H1 (cell line): ENCODE data around the gene STAMBP. TPM values are rescaled to one million over a fixed set of nuclear protein-coding genes. Genes with fewer than 3 reads are reported as not detected.

Source experiments
- CTCF ChIA-PET: fragments of 300-600 bp; sonication (Branson Sonifier 250); formaldehyde crosslinking; loops from one replicate; lab custom pipeline; 2021; ENCODE audit not compliant: partially characterized antibody; lab: Charles Lee
- POLR2A ChIA-PET: fragments of 300-600 bp; sonication (Branson Sonifier 250); formaldehyde crosslinking; loops from one replicate; lab custom pipeline; 2021; ENCODE audit warnings: inconsistent platforms; ENCODE audit not compliant: partially characterized antibody; lab: Charles Lee
- DNase-seq, 2 experiments: peaks; one replicate each; pipeline versions ENCODE4 v3.0.0 to v3.0.0-alpha.2; 2010 to 2022; ENCODE audit warnings: low spot score in 2 of 2, low read depth in 1 of 2, mixed read lengths in 1 of 2
- FAIRE-seq: peaks from 2 replicates; lab custom pipeline; 2011; peaks lifted over from hg19 to GRCh38; lab: Jason Lieb, UNC
- H2AFZ ChIP-seq: 2 replicates; pipeline ENCODE4 v1.8.1; 2012; ENCODE audit warnings: low read length, inconsistent platforms
- H2AK5ac ChIP-seq: 2 replicates; pipeline ENCODE4 v1.6.1; 2013; ENCODE audit warnings: low read depth, low read length
- H2BK120ac ChIP-seq: replicated peaks from 2 replicates; pipeline ENCODE3; 2013; ENCODE audit warnings: low read depth, low read length, inconsistent platforms
- H2BK12ac ChIP-seq: 2 replicates; pipeline ENCODE4 v1.6.1; 2013; ENCODE audit warnings: low read depth, low read length
- H2BK15ac ChIP-seq: 2 replicates; pipeline ENCODE4 v1.6.1; 2013; ENCODE audit warnings: low read length
- H2BK20ac ChIP-seq: 2 replicates; pipeline ENCODE4 v1.6.1; 2013; ENCODE audit warnings: low read length
- H2BK5ac ChIP-seq: 2 replicates; pipeline ENCODE4 v1.6.1; 2013; ENCODE audit warnings: low read depth, low read length
- H3K14ac ChIP-seq: 2 replicates; pipeline ENCODE4 v1.6.1; 2013; ENCODE audit warnings: inconsistent platforms; ENCODE audit not compliant: insufficient read length
- H3K18ac ChIP-seq: 2 replicates; pipeline ENCODE4 v1.6.1; 2013; ENCODE audit warnings: low read length; ENCODE audit errors: extremely low read depth
- H3K23ac ChIP-seq: 2 replicates; pipeline ENCODE4 v1.6.1; 2013; ENCODE audit warnings: inconsistent platforms; ENCODE audit not compliant: insufficient read length
- H3K23me2 ChIP-seq: 2 replicates; pipeline ENCODE4 v1.6.1; 2013; ENCODE audit warnings: low read depth, low read length
- H3K27ac ChIP-seq: 2 replicates; pipeline ENCODE4 v1.6.1; 2011; ENCODE audit warnings: low read depth, low read length, inconsistent platforms
- H3K27me3 ChIP-seq, 4 experiments: replicated peaks in 1 of 4; 1 replicate in 1 of 4; 2 replicates in 3 of 4; pipeline versions ENCODE4 v1.6.1 to v1.8.1; 2011 to 2013; ENCODE audit warnings: low read length in 3 of 4, mild to moderate bottlenecking in 3 of 4, inconsistent platforms in 2 of 4, mixed read lengths in 2 of 4, moderate library complexity in 1 of 4; ENCODE audit not compliant: control insufficient read depth in 3 of 4, insufficient read depth in 3 of 4; ENCODE audit errors: extremely low read depth in 1 of 4
- H3K36me3 ChIP-seq, 4 experiments: 2 replicates each; pipeline versions ENCODE4 v1.6.1 to v1.8.1; 2011 to 2013; ENCODE audit warnings: mild to moderate bottlenecking in 4 of 4, low read length in 3 of 4, moderate library complexity in 2 of 4, control low read depth in 1 of 4, inconsistent platforms in 1 of 4; ENCODE audit not compliant: insufficient read depth in 4 of 4, control insufficient read depth in 2 of 4
- H3K4ac ChIP-seq: replicated peaks from 2 replicates; pipeline ENCODE3; 2013; ENCODE audit warnings: low read length, low read depth, mixed read lengths, inconsistent platforms; ENCODE audit not compliant: insufficient read length
- H3K4me1 ChIP-seq, 4 experiments: replicated peaks in 1 of 4; 1 replicate in 1 of 4; 2 replicates in 3 of 4; pipeline versions ENCODE4 v1.6.1 to v1.8.1; 2011 to 2013; ENCODE audit warnings: low read length in 3 of 4, inconsistent platforms in 2 of 4, mixed read lengths in 1 of 4; ENCODE audit not compliant: insufficient read depth in 4 of 4, control insufficient read depth in 3 of 4
- H3K4me2 ChIP-seq, 2 experiments: 2 replicates each; pipeline versions ENCODE4 v1.6.1 to v1.8.1; 2011 to 2013; ENCODE audit warnings: low read depth in 2 of 2, low read length in 2 of 2, control low read depth in 1 of 2, inconsistent platforms in 1 of 2, mild to moderate bottlenecking in 1 of 2; ENCODE audit not compliant: insufficient read depth in 1 of 2
- H3K4me3 ChIP-seq, 4 experiments: fragments of 200-600, 300-600 bp in 1 of 4; sonication (generic), shearing (Covaris generic), sonication (Bioruptor Twin) in 1 of 4; 2 replicates each; pipeline versions ENCODE4 v1.5.1 to v1.8.1; 2011 to 2016; ENCODE audit warnings: low read length in 4 of 4, low read depth in 3 of 4, control low read depth in 2 of 4, inconsistent platforms in 2 of 4, mild to moderate bottlenecking in 2 of 4, mixed read lengths in 1 of 4, moderate library complexity in 1 of 4; ENCODE audit not compliant: insufficient read depth in 2 of 4; ENCODE audit errors: extremely low read depth in 1 of 4
- H3K56ac ChIP-seq: replicated peaks from 2 replicates; pipeline ENCODE3; 2013; ENCODE audit warnings: low read depth, mild to moderate bottlenecking, mixed read lengths, low read length, inconsistent platforms; ENCODE audit not compliant: insufficient read length
- H3K79me1 ChIP-seq: 2 replicates; pipeline ENCODE4 v1.6.1; 2013; ENCODE audit warnings: low read depth, low read length, control low read depth
- H3K79me2 ChIP-seq, 2 experiments: 2 replicates each; pipeline versions ENCODE4 v1.6.1 to v1.8.1; 2012 to 2013; ENCODE audit warnings: low read length in 2 of 2, mild to moderate bottlenecking in 2 of 2, inconsistent platforms in 1 of 2; ENCODE audit not compliant: insufficient read depth in 2 of 2, control insufficient read depth in 1 of 2
- H3K9ac ChIP-seq, 4 experiments: replicated peaks in 1 of 4; 1 replicate in 1 of 4; 2 replicates in 3 of 4; pipeline versions ENCODE4 v1.6.1 to v1.8.1; 2011 to 2013; ENCODE audit warnings: low read depth in 3 of 4, low read length in 3 of 4, control low read depth in 2 of 4, mild to moderate bottlenecking in 2 of 4, moderate library complexity in 2 of 4, inconsistent platforms in 1 of 4; ENCODE audit errors: extremely low read depth in 1 of 4
- H3K9me3 ChIP-seq, 2 experiments: 2 replicates each; pipeline versions ENCODE4 v1.6.1 to v1.8.1; 2012 to 2013; ENCODE audit warnings: mild to moderate bottlenecking in 2 of 2, moderate library complexity in 2 of 2, control low read depth in 1 of 2, inconsistent platforms in 1 of 2, low read depth in 1 of 2, low read length in 1 of 2, mixed read lengths in 1 of 2; ENCODE audit not compliant: insufficient read depth in 2 of 2
- H4K20me1 ChIP-seq, 2 experiments: replicated peaks in 1 of 2; 2 replicates each; pipeline versions ENCODE3 to v1.8.1; 2011 to 2013; ENCODE audit warnings: inconsistent platforms in 2 of 2, low read length in 2 of 2, mild to moderate bottlenecking in 1 of 2; ENCODE audit not compliant: insufficient read depth in 2 of 2, control insufficient read depth in 1 of 2
- H4K5ac ChIP-seq: 2 replicates; pipeline ENCODE4 v1.6.1; 2013; ENCODE audit warnings: low read length, low read depth, mixed read lengths, inconsistent platforms; ENCODE audit not compliant: insufficient read length
- H4K8ac ChIP-seq: 2 replicates; pipeline ENCODE4 v1.8.0; 2013; ENCODE audit warnings: mild to moderate bottlenecking, moderate library complexity, low read length, inconsistent platforms; ENCODE audit not compliant: insufficient read depth; ENCODE audit errors: extremely low read depth
- H4K91ac ChIP-seq: replicated peaks from 2 replicates; pipeline ENCODE3; 2013; ENCODE audit warnings: low read length, mixed read lengths, inconsistent platforms; ENCODE audit not compliant: insufficient read length
- CBX5 ChIP-seq: fragments of 300-800, 300-1000 bp; sonication (generic); IDR thresholded peaks from 2 replicates; pipeline ENCODE4 v1.7.1; 2016; ENCODE audit warnings: antibody characterized with exemption, low read length, low read depth
- CHD2 ChIP-seq: IDR thresholded peaks from 2 replicates; pipeline ENCODE4 v1.6.1; 2012; ENCODE audit warnings: low read length, improper control_type of control experiment
- JUND ChIP-seq: IDR thresholded peaks from 2 replicates; pipeline ENCODE4 v1.6.1; 2011; ENCODE audit warnings: mild to moderate bottlenecking, improper control_type of control experiment, low read length
- KDM4A ChIP-seq: IDR thresholded peaks from one replicate; pipeline ENCODE4 v1.7.1; 2012; ENCODE audit warnings: low read depth, mild to moderate bottlenecking, moderate library complexity, low read length, inconsistent platforms; ENCODE audit not compliant: severe bottlenecking
- SIRT6 ChIP-seq: IDR thresholded peaks from one replicate; pipeline ENCODE4 v1.7.1; 2012; ENCODE audit warnings: low read length, inconsistent platforms
- WGBS, 2 experiments: shearing (Covaris generic) in 1 of 2; methylation state at CpG; one replicate each; pipeline versions ENCODE4 v1.1.6 to v1.1.7; 2013 to 2015; ENCODE audit warnings: low lambda C conversion rate in 2 of 2, mixed read lengths in 2 of 2, inconsistent platforms in 1 of 2, low coverage in 1 of 2, missing lambda C conversion rate in 1 of 2; ENCODE audit not compliant: insufficient replicate concordance in 2 of 2, insufficient coverage in 1 of 2, insufficient read length in 1 of 2; ENCODE audit errors: extremely low coverage in 1 of 2, missing lambda C conversion rate in 1 of 2; 5-methylcytosine and 5-hydroxymethylcytosine counted together
- polyA plus RNA-seq, 7 experiments: library from polyadenylated mRNA; depleted of rRNA in 3 of 7; stranded (reverse) in 5 of 7; unstranded in 2 of 7; fragments of >200 nt in 5 of 7; fragments of 200-250 nt in 2 of 7; gene quantifications; 1 replicate in 5 of 7; 2 replicates in 1 of 7; 4 replicates in 1 of 7; pipeline versions ENCODE4 v1.2.1 to v1.2.3, GENCODE V29; 2011 to 2013; ENCODE audit warnings: missing spikeins in 2 of 7, mixed read lengths in 2 of 7
- total RNA-seq: library from RNA; stranded (reverse); fragmentation: NEBNext Ultra II Directional; extraction: Animal tissue kit (Norgen Biotek cat#: 25700); gene quantifications from 2 replicates; pipeline ENCODE4 v1.2.1, GENCODE V29; 2021

The STAMBP gene
- total and polyA plus RNA-seq, 2 of the 8 experiments (the other 6 are each of a cell fraction or from before 2014, with no cell fraction given), result 35.8 to 49.7 TPM

GRCh38 chr2:73903313-73903712 lies 74.6 kb downstream of the STAMBP start:
- H2BK15ac ChIP-seq, result no peak overlapping the region
- H4K5ac ChIP-seq, result no peak overlapping the region
- CTCF ChIA-PET, result interaction anchor here (0.8 to 1.7 kb wide), 4 partner anchors 9 to 38 kb away, joined by 3 to 6 read pairs (median 3); no protein-coding TSS in a partner anchor
- peaks cover 0 to 5% (median under 1%) of the 10 kb centered on the region in 4 experiments; a peak in 2 of 7 replicates for H3K4me1 ChIP-seq
- no peak overlapping the region for H2AK5ac ChIP-seq
- no peak for TF ChIP-seq JUND
- TF ChIP-seq CBX5, result no peak
- no peak for TF ChIP-seq KDM4A
- no peak for TF ChIP-seq SIRT6
- no peak for TF ChIP-seq CHD2
- TF ChIP-seq, all 59 proteins: peak for 0
- Histone ChIP-seq H4K91ac (no peak overlapping the region), H2BK5ac (no peak overlapping the region), H3K14ac (no peak overlapping the region), H3K9ac (no peak overlapping the region), H2BK12ac (no peak overlapping the region), H3K23ac (no peak overlapping the region), H2BK120ac (no peak overlapping the region), H3K79me1 (no peaks in the 10 kb centered on the region), H4K20me1 (no peaks in the 10 kb centered on the region), H3K4me2 (no peak overlapping the region), H3K27me3 (no peaks in the 10 kb centered on the region), H3K9me3 (no peaks in the 10 kb centered on the region), H3K18ac (no peak overlapping the region), H3K79me2 (no peaks in the 10 kb centered on the region), H3K4ac (no peak overlapping the region), H3K27ac (no peak overlapping the region), H3K23me2 (no peaks in the 10 kb centered on the region; the same call in 1 of the 2 replicates), H3K56ac (no peak overlapping the region), H3K4me3 (no peak overlapping the region), H4K8ac (no peak overlapping the region), H3K36me3 (no peaks in the 10 kb centered on the region), H2BK20ac (no peak overlapping the region), H2AFZ (no peak overlapping the region)
- FAIRE-seq (no peak), DNase-seq (no peak)
- 92% methylated on average over 4 of the region's 4 CpGs; no CpG with 5 or more reads in 1 of the 2 experiments for WGBS, 2 experiments
- POLR2A ChIA-PET, result no interaction called here
